DND-41 (cell line): ENCODE results near the gene BCKDHB.

Source experiments
- ATAC-seq: fragments of 200-7000 bp; cut with Tn5 transposase; 3 replicates; pipeline ENCODE4 v1.9.1; 2021; ENCODE audit warnings: low read depth; ENCODE audit not compliant: insufficient read depth
- DNase-seq: peaks from one replicate; pipeline ENCODE4 v3.0.0-alpha.2; 2020
- H2AFZ ChIP-seq: 2 replicates; pipeline ENCODE4 v1.6.0; 2012; ENCODE audit warnings: low read depth, low read length
- H3K27ac ChIP-seq: 2 replicates; pipeline ENCODE4 v1.5.1; 2012; ENCODE audit warnings: low read length, inconsistent platforms
- H3K27me3 ChIP-seq: fragments of 200-600 bp; sonication (generic); 2 replicates; pipeline ENCODE4 v1.6.0; 2012; ENCODE audit warnings: low read length, mild to moderate bottlenecking, inconsistent platforms; ENCODE audit not compliant: insufficient read depth, poor library complexity
- H3K36me3 ChIP-seq: 2 replicates; pipeline ENCODE4 v1.5.1; 2012; ENCODE audit warnings: low read length, inconsistent platforms; ENCODE audit not compliant: insufficient read depth
- H3K4me1 ChIP-seq: 2 replicates; pipeline ENCODE4 v1.5.1; 2012; ENCODE audit warnings: mild to moderate bottlenecking, low read length; ENCODE audit not compliant: insufficient read depth
- H3K4me2 ChIP-seq: 2 replicates; pipeline ENCODE4 v1.6.0; 2012; ENCODE audit warnings: mild to moderate bottlenecking, moderate library complexity, low read length, inconsistent platforms; ENCODE audit not compliant: insufficient read depth
- H3K4me3 ChIP-seq, 2 experiments: fragments of 200-600 bp in 1 of 2; shearing (Covaris generic) in 1 of 2; 2 replicates each; pipeline ENCODE4 v1.5.1; 2012 to 2016; ENCODE audit warnings: inconsistent platforms in 2 of 2, low read length in 2 of 2, mild to moderate bottlenecking in 2 of 2, low read depth in 1 of 2, moderate library complexity in 1 of 2
- H3K79me2 ChIP-seq: 2 replicates; pipeline ENCODE4 v1.6.0; 2012; ENCODE audit warnings: low read length, inconsistent platforms; ENCODE audit not compliant: insufficient read depth
- H3K9ac ChIP-seq: 2 replicates; pipeline ENCODE4 v1.6.0; 2012; ENCODE audit warnings: low read depth, mild to moderate bottlenecking, inconsistent platforms, low read length, moderate library complexity
- H3K9me3 ChIP-seq: 2 replicates; pipeline ENCODE4 v1.5.1; 2012; ENCODE audit warnings: low read length, moderate library complexity, mild to moderate bottlenecking, inconsistent platforms; ENCODE audit not compliant: insufficient read depth, severe bottlenecking
- H4K20me1 ChIP-seq: 2 replicates; pipeline ENCODE4 v1.6.0; 2012; ENCODE audit warnings: low read length; ENCODE audit not compliant: insufficient read depth
- EZH2 ChIP-seq: IDR thresholded peaks from 3 replicates; pipeline ENCODE4 v1.6.1; 2012; ENCODE audit warnings: borderline replicate concordance, low read depth, mild to moderate bottlenecking, moderate library complexity, low read length, inconsistent platforms; ENCODE audit not compliant: severe bottlenecking
- TF ChIP-seq, protein P1 (sequence below): IDR thresholded peaks from 2 replicates; pipeline ENCODE4 v1.5.1; 2012; ENCODE audit warnings: borderline replicate concordance, low read length, moderate library complexity, mild to moderate bottlenecking; ENCODE audit not compliant: poor library complexity, severe bottlenecking; ENCODE audit errors: extremely low read depth

Gene BCKDHB

DNA sequence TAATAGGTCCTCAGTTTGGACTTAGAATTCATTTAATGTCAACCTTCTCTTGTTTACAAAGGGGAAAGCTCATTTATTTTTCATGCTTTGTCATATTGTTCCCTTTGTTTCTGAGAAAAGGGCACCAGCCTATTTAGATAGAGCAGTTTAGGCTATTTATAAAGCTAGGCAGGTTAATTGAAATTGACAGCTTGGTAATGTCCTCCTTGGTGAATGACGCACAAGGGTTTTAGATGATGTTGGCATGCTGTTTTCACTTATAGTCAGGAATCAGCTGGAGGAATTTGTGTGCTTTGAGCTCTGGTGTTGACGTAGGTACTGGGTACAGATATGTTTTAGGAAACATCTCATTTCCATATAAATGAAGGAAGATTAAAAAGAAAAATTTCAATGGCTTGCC, 45.2 kb downstream of the BCKDHB start:
- no peaks in the 10 kb centered on the region for H3K9me3 ChIP-seq
- ATAC-seq (no peak), DNase-seq (no peak)
- peaks cover 9% of the 10 kb centered on the region; the same call in 1 of the 2 replicates for H3K36me3 ChIP-seq
- no peaks in the 10 kb centered on the region for H3K4me1 ChIP-seq
- H3K9ac ChIP-seq = no peak overlapping the region
- no peak overlapping the region for H3K4me3 ChIP-seq
- H4K20me1 ChIP-seq = no peaks in the 10 kb centered on the region
- H3K27me3 ChIP-seq = no peaks in the 10 kb centered on the region
- no peak overlapping the region for H3K4me2 ChIP-seq
- no peak overlapping the region for H2AFZ ChIP-seq
- no peak for TF ChIP-seq EZH2
- TF ChIP-seq, protein P1, sequence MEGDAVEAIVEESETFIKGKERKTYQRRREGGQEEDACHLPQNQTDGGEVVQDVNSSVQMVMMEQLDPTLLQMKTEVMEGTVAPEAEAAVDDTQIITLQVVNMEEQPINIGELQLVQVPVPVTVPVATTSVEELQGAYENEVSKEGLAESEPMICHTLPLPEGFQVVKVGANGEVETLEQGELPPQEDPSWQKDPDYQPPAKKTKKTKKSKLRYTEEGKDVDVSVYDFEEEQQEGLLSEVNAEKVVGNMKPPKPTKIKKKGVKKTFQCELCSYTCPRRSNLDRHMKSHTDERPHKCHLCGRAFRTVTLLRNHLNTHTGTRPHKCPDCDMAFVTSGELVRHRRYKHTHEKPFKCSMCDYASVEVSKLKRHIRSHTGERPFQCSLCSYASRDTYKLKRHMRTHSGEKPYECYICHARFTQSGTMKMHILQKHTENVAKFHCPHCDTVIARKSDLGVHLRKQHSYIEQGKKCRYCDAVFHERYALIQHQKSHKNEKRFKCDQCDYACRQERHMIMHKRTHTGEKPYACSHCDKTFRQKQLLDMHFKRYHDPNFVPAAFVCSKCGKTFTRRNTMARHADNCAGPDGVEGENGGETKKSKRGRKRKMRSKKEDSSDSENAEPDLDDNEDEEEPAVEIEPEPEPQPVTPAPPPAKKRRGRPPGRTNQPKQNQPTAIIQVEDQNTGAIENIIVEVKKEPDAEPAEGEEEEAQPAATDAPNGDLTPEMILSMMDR = no peak
- no peaks in the 10 kb centered on the region for H3K79me2 ChIP-seq
- H3K27ac ChIP-seq = no peak overlapping the region

DNA sequence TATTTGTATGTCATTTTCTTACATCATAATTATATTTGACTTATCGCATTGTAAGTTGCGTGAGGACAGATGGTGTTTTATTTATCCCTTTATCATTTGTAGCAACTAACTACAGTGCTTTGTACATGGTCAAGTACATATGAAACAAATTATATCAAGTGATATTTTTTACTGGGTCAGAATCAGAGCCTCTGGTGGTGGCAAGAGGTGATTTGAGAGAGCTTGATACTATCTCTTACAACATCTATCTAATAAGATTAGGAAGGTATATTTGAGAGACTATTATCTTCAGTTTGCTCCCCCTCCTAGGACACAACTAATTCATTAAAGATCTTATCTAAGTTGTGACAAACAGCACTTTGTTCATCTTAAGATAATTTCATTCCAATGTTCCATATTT, 47.7 kb downstream of the BCKDHB start:
- no peak for ATAC-seq
- H3K9ac ChIP-seq = no peak overlapping the region
- TF ChIP-seq EZH2 = no peak
- TF ChIP-seq, protein P1 = no peak
- H3K36me3 ChIP-seq = no peaks in the 10 kb centered on the region
- no peaks in the 10 kb centered on the region for H3K27me3 ChIP-seq
- H3K4me2 ChIP-seq = no peak overlapping the region
- no peaks in the 10 kb centered on the region for H3K4me1 ChIP-seq
- H3K9me3 ChIP-seq = no peaks in the 10 kb centered on the region
- H3K27ac ChIP-seq = no peak overlapping the region
- no peak overlapping the region for H2AFZ ChIP-seq
- no peaks in the 10 kb centered on the region for H4K20me1 ChIP-seq
- DNase-seq = no peak
- no peaks in the 10 kb centered on the region for H3K79me2 ChIP-seq
- no peak overlapping the region for H3K4me3 ChIP-seq

DNA sequence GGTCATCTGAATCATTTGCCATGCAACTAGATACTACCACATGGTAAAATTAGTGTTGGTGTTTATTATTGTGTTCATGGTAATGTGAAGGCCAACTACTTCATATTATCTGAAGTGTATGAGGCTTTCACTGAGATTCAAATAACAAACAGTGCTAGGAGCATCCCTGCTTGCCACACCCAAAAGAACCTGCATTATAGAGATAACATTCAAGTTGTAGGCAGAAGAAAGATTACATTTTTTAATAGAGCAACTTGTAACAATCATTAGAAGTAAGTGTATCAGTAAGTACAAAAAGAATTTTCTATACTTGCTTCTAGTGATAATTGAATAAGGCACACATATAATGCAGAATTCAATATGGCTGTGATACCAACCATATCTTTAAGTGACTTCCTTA, 49.8 kb downstream of the BCKDHB start:
- Histone ChIP-seq H3K4me3 (no peak overlapping the region), H4K20me1 (no peaks in the 10 kb centered on the region), H3K27me3 (no peaks in the 10 kb centered on the region), H3K27ac (no peak overlapping the region), H3K9me3 (no peaks in the 10 kb centered on the region), H2AFZ (no peak overlapping the region), H3K4me1 (no peaks in the 10 kb centered on the region), H3K36me3 (no peaks in the 10 kb centered on the region), H3K79me2 (no peaks in the 10 kb centered on the region), H3K4me2 (no peak overlapping the region), H3K9ac (no peak overlapping the region)
- ATAC-seq = no peak
- TF ChIP-seq, protein P1 = no peak
- TF ChIP-seq EZH2 = no peak
- no peak for DNase-seq

DNA sequence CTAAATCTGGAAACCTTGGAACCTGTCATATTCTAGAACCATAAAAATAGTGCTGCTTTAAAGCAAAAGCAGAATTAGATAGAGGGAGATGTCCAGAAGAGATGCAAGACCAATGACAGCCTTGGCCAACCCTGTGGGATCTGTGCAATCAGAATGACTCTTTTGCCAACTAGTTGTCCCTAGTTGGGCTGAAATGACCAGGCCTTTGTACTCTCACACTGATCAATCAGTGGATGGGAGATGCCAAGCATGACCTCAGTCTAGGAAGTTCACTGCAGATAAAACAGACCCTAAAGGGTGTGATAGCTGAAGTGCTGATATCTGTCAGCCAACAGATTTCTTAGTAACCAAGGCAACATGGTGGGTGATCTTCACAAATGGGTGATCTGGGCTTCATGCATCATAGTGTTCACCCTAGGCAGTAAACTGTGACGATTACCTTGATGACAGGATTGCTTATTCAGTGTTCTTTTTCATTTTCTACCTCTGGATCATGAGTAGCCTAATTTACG, 52.1 kb downstream of the BCKDHB start:
- no peaks in the 10 kb centered on the region for H3K4me1 ChIP-seq
- H3K27ac ChIP-seq = no peak overlapping the region
- H3K36me3 ChIP-seq = no peaks in the 10 kb centered on the region
- TF ChIP-seq EZH2 = no peak
- TF ChIP-seq, protein P1 = no peak
- no peak overlapping the region for H3K4me3 ChIP-seq
- no peaks in the 10 kb centered on the region for H4K20me1 ChIP-seq
- H3K79me2 ChIP-seq = no peaks in the 10 kb centered on the region
- H3K4me2 ChIP-seq = no peak overlapping the region
- H2AFZ ChIP-seq = no peak overlapping the region
- H3K9me3 ChIP-seq = no peaks in the 10 kb centered on the region
- no peaks in the 10 kb centered on the region for H3K27me3 ChIP-seq
- H3K9ac ChIP-seq = no peak overlapping the region
- ATAC-seq (no peak), DNase-seq (no peak)
